HG02970 (cell line): ENCODE results near the gene HS6ST2.
"Not testable (repeated sequence)": the region's sequence is repeated elsewhere in the genome, so short reads cannot be mapped to it uniquely, and the experiment has no call there.

Source experiments
- ATAC-seq: cut with Tn5 transposase; IDR thresholded peaks from one replicate; pipeline ENCODE4 v1.9.1; 2021; ENCODE audit warnings: mild to moderate bottlenecking, moderate library complexity, moderate number of reproducible peaks; ENCODE audit not compliant: unreplicated experiment, low FRiP score

Gene HS6ST2

GRCh38 chrX:132945055-132945599 is 13.3 kb downstream of the HS6ST2 start:
- ATAC-seq: not testable (repeated sequence)

GRCh38 chrX:132940727-132941327 is 17.6 kb downstream of the HS6ST2 start:
- no peak for ATAC-seq

GRCh38 chrX:132933170-132933569 is 25.3 kb downstream of the HS6ST2 start:
- no peak for ATAC-seq

GRCh38 chrX:132924426-132924825 is 34.0 kb downstream of the HS6ST2 start:
- ATAC-seq: no peak

GRCh38 chrX:132918523-132918922 is 39.9 kb downstream of the HS6ST2 start:
- ATAC-seq: no peak

- ATAC-seq: no peak
Observed at GRCh38 chrX:132916349-132916748, 42.1 kb downstream of the HS6ST2 start.

- ATAC-seq: no peak
Observed at GRCh38 chrX:132909643-132910042, 48.8 kb downstream of the HS6ST2 start.

GRCh38 chrX:132908891-132909290 is 49.5 kb downstream of the HS6ST2 start:
- no peak for ATAC-seq

GRCh38 chrX:132900633-132901293 is 57.7 kb downstream of the HS6ST2 start:
- ATAC-seq: no peak

GRCh38 chrX:132887569-132887968 is 70.9 kb downstream of the HS6ST2 start:
- no peak for ATAC-seq

- ATAC-seq: no peak
Observed at GRCh38 chrX:132883358-132883915, 75.0 kb downstream of the HS6ST2 start.

- ATAC-seq: not testable (repeated sequence)
Observed at GRCh38 chrX:132880753-132881152, 77.7 kb downstream of the HS6ST2 start.

GRCh38 chrX:132877954-132878536 is 80.4 kb downstream of the HS6ST2 start:
- no peak for ATAC-seq

GRCh38 chrX:132876523-132877338 is 81.7 kb downstream of the HS6ST2 start:
- ATAC-seq: no peak

- ATAC-seq: no peak
Observed at GRCh38 chrX:132875650-132876522, 82.5 kb downstream of the HS6ST2 start.

GRCh38 chrX:132862562-132862961 is 95.9 kb downstream of the HS6ST2 start:
- ATAC-seq: no peak

- ATAC-seq: no peak
Observed at GRCh38 chrX:132861076-132861475, 97.4 kb downstream of the HS6ST2 start.

GRCh38 chrX:132860200-132860599 is 98.2 kb downstream of the HS6ST2 start:
- ATAC-seq: no peak

GRCh38 chrX:132858018-132858417 is 100.4 kb downstream of the HS6ST2 start:
- ATAC-seq: no peak
